Measurements from ENCODE around the gene DGKG.

DNA sequence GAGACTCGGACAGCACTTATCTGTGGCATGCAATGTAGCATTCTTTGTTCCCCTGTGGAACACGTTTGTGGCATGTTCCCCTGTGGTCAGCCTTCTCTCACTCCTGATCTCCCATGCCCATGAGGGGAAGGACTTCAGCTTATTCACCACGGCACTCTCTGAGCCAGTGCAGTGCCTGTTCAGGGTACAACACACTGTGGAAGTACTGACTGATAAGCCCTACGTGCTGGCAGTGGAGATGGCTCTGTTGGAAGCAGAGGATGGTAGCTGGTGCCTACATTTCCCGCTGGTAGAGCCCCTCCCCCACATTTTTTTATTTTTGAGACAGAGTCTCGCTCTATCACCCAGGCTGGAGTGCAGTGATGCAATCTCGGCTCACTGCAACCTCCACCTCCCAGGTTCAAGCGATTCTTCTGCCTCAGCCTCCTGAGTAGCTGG is 209.7 kb downstream of the DGKG start:
- TF ChIP-seq CTCF (conservative IDR thresholded peaks at IDR 0.05; ENCODE audit: low read length) (no peak), EZH2phosphoT487 (IDR thresholded peaks at IDR 0.05; ENCODE audit: borderline replicate concordance) (no peak)
